ENCODE data around the gene SHISA7.

GRCh38 chr19:55406826-55407549 is 36.1 kb downstream of the SHISA7 start:
- TF ChIP-seq CTCF (IDR thresholded peaks at IDR 0.05; ENCODE audit: low read length) (no peak), EZH2 (IDR thresholded peaks at IDR 0.05; ENCODE audit: borderline replicate concordance, low read length) (no peak)

Measured in OCI-LY1 (cell line).